PC-3 (cell line): Measurements from ENCODE around the gene TMEM204. TPM values are rescaled to one million over a fixed set of nuclear protein-coding genes. Genes with fewer than 3 reads are reported as not detected.

Experiments
- ATAC-seq: fragments of 200-7000 bp; cut with Tn5 transposase; 2 replicates; pipeline ENCODE4 v1.9.1; 2020; ENCODE audit warnings: mild to moderate bottlenecking, moderate library complexity
- BruUV-seq: library from RNA; stranded (reverse); fragments of 400-500 nt; replicated peaks from 2 replicates; lab custom pipeline; 2021; lab: Mats Ljungman, UMichigan
- CTCF ChIA-PET: fragments of 300-600 bp; sonication (Branson Sonifier 250); formaldehyde crosslinking; loops from one replicate; lab custom pipeline; 2022; ENCODE audit warnings: antibody characterized with exemption; lab: Charles Lee
- POLR2A ChIA-PET: fragments of 300-600 bp; sonication (Branson Sonifier 250); formaldehyde crosslinking; loops from one replicate; lab custom pipeline; 2022; ENCODE audit warnings: antibody characterized with exemption; ENCODE audit not compliant: unreplicated experiment; lab: Charles Lee
- DNase-seq: peaks from one replicate; pipeline ENCODE4 v3.0.0-alpha.2; 2015
- H2AFZ ChIP-seq: fragments of 300-600 bp; sonication (generic); 2 replicates; pipeline ENCODE4 v1.6.0; 2016; ENCODE audit warnings: antibody characterized with exemption, low read length
- H3F3A ChIP-seq: fragments of 300-600 bp; sonication (generic); one replicate; pipeline ENCODE4 v1.6.0; 2017; ENCODE audit warnings: antibody characterized with exemption, low read length, control low read depth, mild to moderate bottlenecking; ENCODE audit not compliant: unreplicated experiment
- H3K27ac ChIP-seq: fragments of 300-600 bp; sonication (generic); 2 replicates; pipeline ENCODE4 v1.5.1; 2016; ENCODE audit warnings: mild to moderate bottlenecking, low read length
- H3K27me3 ChIP-seq: fragments of 300-600 bp; sonication (generic); 2 replicates; pipeline ENCODE4 v1.6.1; 2016; ENCODE audit warnings: low read length, mixed read lengths
- H3K36me3 ChIP-seq: fragments of 300-600 bp; sonication (generic); 2 replicates; pipeline ENCODE4 v1.6.1; 2016; ENCODE audit warnings: low read depth, mixed run types, low read length, mixed read lengths
- H3K4me1 ChIP-seq: fragments of 300-600 bp; sonication (generic); 2 replicates; pipeline ENCODE4 v1.5.1; 2016; ENCODE audit warnings: low read length; ENCODE audit not compliant: insufficient read depth
- H3K4me2 ChIP-seq: fragments of 300-600 bp; sonication (generic); 2 replicates; pipeline ENCODE4 v1.6.0; 2016; ENCODE audit warnings: low read length
- H3K4me3 ChIP-seq: fragments of 300-600 bp; sonication (generic); 2 replicates; pipeline ENCODE4 v1.5.1; 2016; ENCODE audit warnings: mild to moderate bottlenecking, low read length, mixed read lengths
- H3K79me2 ChIP-seq: fragments of 300-600 bp; sonication (generic); 2 replicates; pipeline ENCODE4 v1.6.1; 2017; ENCODE audit warnings: low read length, mixed read lengths
- H3K9ac ChIP-seq: fragments of 300-600 bp; sonication (generic); 2 replicates; pipeline ENCODE4 v1.6.0; 2016; ENCODE audit warnings: mild to moderate bottlenecking, low read length
- H3K9me2 ChIP-seq: fragments of 300-600 bp; sonication (generic); replicated peaks from 2 replicates; pipeline ENCODE4 v1.6.1; 2016; ENCODE audit warnings: mixed run types, low read length, mixed read lengths
- H3K9me3 ChIP-seq: fragments of 300-600 bp; sonication (generic); 2 replicates; pipeline ENCODE4 v1.6.1; 2016; ENCODE audit warnings: low read length, mixed read lengths
- H4K20me1 ChIP-seq: fragments of 300-600 bp; sonication (generic); 2 replicates; pipeline ENCODE4 v1.6.1; 2016; ENCODE audit warnings: low read length, mixed read lengths
- CTCF ChIP-seq: fragments of 300-600 bp; sonication (generic); conservative IDR thresholded peaks from 2 replicates; pipeline ENCODE4 v1.5.1; 2017; ENCODE audit warnings: antibody characterized with exemption, low read depth, mild to moderate bottlenecking, low read length
- EZH2 ChIP-seq: fragments of 300-600 bp; sonication (generic); IDR thresholded peaks from one replicate; pipeline ENCODE4 v1.6.1; 2017; ENCODE audit warnings: antibody characterized with exemption, mild to moderate bottlenecking, low read length; ENCODE audit not compliant: unreplicated experiment
- EZH2phosphoT487 ChIP-seq: fragments of 300-600 bp; sonication (generic); IDR thresholded peaks from 2 replicates; pipeline ENCODE4 v1.6.1; 2018; ENCODE audit warnings: mild to moderate bottlenecking, antibody characterized with exemption, low read length, borderline replicate concordance
- intact Hi-C: fragments of 100-400 bp; cut with micrococcal nuclease; formaldehyde crosslinking; loops from 2 replicates; pipeline ENCODE4 v1.9.0; 2023
- total RNA-seq: library from RNA; depleted of rRNA; stranded (reverse); fragments of >200 nt; gene quantifications from 2 replicates; pipeline ENCODE4 v1.2.3, GENCODE V29; 2014

The TMEM204 gene
- total RNA-seq, 1 experiment from 2014 or later = not detected

- CTCF ChIA-PET = no interaction called here
- Histone ChIP-seq H2AFZ (no peak overlapping the region), H3K27me3 (no peaks in the 10 kb centered on the region)
Measured at GRCh38 chr16:1508494-1509187, 24.8 kb upstream of the TMEM204 start.

GRCh38 chr16:1509307-1510221 is 23.9 kb upstream of the TMEM204 start:
- BruUV-seq = no TSS peak
- H3K36me3 ChIP-seq = no peaks in the 10 kb centered on the region

More at GRCh38 chr16:1508494-1509187, 24.8 kb upstream of the TMEM204 start:
- H3K27ac ChIP-seq = no peak overlapping the region
- no peaks in the 10 kb centered on the region for H3K36me3 ChIP-seq
- H3K9me3 ChIP-seq = no peaks in the 10 kb centered on the region
- no peak for DNase-seq
- intact Hi-C loops = no loop called here
- H3K9me2 ChIP-seq = no peaks in the 10 kb centered on the region
- no peaks in the 10 kb centered on the region for H4K20me1 ChIP-seq
- POLR2A ChIA-PET = no interaction called here
- TF ChIP-seq EZH2phosphoT487 (no peak), CTCF (no peak), EZH2 (no peak)
- ATAC-seq = no peak
- H3F3A ChIP-seq = no peaks in the 10 kb centered on the region
- H3K9ac ChIP-seq = no peak overlapping the region
- H3K4me1 ChIP-seq = no peaks in the 10 kb centered on the region
- no TSS peak for BruUV-seq
- no peak overlapping the region for H3K4me3 ChIP-seq
- H3K4me2 ChIP-seq = no peak overlapping the region
- no peaks in the 10 kb centered on the region for H3K79me2 ChIP-seq

More at GRCh38 chr16:1509307-1510221, 23.9 kb upstream of the TMEM204 start:
- H3K4me1 ChIP-seq = no peaks in the 10 kb centered on the region
- H4K20me1 ChIP-seq = no peaks in the 10 kb centered on the region
- H3K9ac ChIP-seq = no peak overlapping the region
- no peaks in the 10 kb centered on the region for H3K79me2 ChIP-seq
- H3F3A ChIP-seq = no peaks in the 10 kb centered on the region
- CTCF ChIA-PET = no interaction called here
- H2AFZ ChIP-seq = no peak overlapping the region
- POLR2A ChIA-PET = no interaction called here
- no peak for TF ChIP-seq EZH2phosphoT487
- no peak for TF ChIP-seq CTCF
- TF ChIP-seq EZH2 = no peak
- H3K9me3 ChIP-seq = no peaks in the 10 kb centered on the region
- intact Hi-C loops = no loop called here
- no peak overlapping the region for H3K4me3 ChIP-seq
- ATAC-seq = no peak
- H3K27ac ChIP-seq = no peak overlapping the region
- no peak for DNase-seq
- H3K9me2 ChIP-seq = no peaks in the 10 kb centered on the region
- H3K27me3 ChIP-seq = no peaks in the 10 kb centered on the region
- H3K4me2 ChIP-seq = no peak overlapping the region
